HG03565 (cell line): ENCODE data around the gene AUTS2.
"Not testable (repeated sequence)": the region's sequence is repeated elsewhere in the genome, so short reads cannot be mapped to it uniquely, and the experiment has no call there.

Experiments
- ATAC-seq: cut with Tn5 transposase; IDR thresholded peaks from one replicate; pipeline ENCODE4 v1.9.1; 2021; ENCODE audit warnings: mild to moderate bottlenecking, moderate library complexity; ENCODE audit not compliant: unreplicated experiment

AUTS2 gene

GRCh38 chr7:70353330-70353945 is 755.2 kb downstream of the AUTS2 start:
- no peak for ATAC-seq

DNA sequence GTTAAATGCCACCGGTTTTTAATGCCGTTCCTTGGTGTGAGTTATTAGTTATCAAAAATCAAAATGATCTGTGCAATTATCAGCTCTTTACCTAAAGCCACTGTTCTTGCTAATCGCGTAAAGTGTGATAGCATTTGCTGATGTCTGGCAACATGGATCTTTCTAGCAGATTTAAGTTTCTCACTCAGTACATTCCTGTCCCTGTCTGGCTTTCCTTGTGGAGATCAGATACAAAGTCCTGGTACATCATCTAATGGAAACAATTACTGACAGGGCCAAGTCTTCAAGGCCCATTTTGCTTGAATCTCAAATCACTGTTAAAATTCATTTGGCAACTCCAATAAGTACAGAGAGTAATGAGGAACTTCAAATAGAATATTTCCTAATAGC is 755.7 kb downstream of the AUTS2 start:
- no peak for ATAC-seq

DNA sequence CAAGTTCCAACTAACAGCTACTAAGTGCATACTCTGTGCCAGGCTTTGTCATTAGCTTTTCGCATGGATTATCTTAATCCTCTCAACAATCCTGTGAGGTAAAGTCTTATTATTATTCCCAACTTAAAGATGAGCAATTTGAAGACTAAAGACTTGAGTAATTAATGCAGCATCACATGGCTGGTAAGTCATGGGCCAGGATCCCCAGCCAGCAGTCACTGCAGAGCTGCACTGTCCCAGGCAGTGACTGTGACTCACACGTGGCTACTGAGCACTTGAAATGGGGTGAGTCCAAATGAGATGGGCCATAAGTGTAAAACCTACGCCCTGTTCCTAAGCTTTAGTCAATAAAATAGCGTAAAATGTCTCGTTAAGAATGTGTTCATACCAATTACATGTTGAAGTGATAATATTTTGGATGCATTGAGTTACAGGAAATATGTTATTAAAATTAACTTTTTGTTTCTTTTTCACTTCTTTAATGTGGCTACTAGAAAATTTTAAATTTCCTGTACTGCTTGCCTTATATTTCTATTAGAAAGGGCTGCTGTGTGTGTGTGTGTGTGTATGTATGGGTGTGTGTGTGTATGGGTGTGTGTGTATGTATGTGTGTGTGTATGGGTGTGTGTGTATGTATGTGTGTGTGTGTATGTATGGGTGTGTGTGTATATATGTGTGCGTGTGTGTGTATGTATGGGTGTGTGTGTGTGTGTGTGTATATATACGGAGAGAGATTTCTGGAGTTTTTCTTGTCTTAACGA is 756.3 kb downstream of the AUTS2 start:
- no peak for ATAC-seq

- ATAC-seq, result no peak
Observed at GRCh38 chr7:70355198-70356020, 757.1 kb downstream of the AUTS2 start.

DNA sequence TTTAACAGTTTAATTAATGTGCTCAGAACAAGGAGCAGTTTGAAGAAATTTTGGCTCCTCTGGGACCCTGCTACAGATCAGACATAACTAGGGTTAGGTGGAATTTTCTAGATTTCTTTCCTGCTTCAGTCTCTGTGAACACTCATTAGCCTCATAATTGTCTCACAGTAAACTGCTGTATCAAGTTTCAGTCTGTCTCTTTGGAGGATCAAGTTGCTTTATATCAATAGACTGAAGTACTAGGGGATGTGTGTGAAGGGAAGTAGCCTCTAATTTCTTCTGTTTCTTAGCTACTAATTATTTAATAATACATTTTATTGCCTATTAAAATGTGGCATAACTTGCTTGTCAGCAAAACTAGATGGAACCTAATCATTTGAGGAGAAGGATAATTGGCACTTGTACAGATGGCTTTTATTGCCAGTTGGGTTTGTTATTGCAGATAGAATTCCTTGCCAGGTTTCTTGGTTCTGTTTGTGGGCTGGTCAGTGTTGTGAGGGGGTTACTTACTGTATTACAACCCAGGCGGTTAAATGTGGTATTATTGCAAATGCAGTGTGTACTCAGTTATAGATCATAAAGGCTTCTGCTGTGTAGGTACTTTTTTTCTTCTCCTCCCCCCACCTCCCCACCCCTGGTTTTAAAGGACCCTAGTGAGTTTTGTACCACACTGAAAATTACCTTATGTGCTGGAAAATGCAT is 758.0 kb downstream of the AUTS2 start:
- no peak for ATAC-seq

GRCh38 chr7:70356787-70357328 is 758.6 kb downstream of the AUTS2 start:
- ATAC-seq, result no peak

GRCh38 chr7:70360557-70360956 is 762.3 kb downstream of the AUTS2 start:
- no peak for ATAC-seq

DNA sequence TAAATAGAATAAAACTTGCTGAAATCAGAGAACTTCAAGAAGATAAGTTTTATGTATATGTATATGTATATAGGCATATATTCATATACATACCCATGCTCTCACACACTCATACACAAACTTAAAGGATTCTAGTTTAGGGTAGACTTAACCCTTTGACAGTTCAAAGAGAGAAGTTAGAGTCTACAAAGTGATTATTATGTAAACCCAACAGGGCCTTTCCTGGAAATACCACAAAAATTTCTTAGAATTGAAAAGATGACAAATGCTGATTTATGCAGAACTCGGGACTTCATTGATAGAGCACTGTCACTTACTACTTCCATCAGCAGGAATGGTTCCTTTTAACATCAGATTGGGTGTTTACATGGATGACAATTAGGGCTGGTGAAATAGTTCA is 763.5 kb downstream of the AUTS2 start:
- no peak for ATAC-seq

GRCh38 chr7:70364393-70364792 is 766.1 kb downstream of the AUTS2 start:
- not testable (repeated sequence) for ATAC-seq

DNA sequence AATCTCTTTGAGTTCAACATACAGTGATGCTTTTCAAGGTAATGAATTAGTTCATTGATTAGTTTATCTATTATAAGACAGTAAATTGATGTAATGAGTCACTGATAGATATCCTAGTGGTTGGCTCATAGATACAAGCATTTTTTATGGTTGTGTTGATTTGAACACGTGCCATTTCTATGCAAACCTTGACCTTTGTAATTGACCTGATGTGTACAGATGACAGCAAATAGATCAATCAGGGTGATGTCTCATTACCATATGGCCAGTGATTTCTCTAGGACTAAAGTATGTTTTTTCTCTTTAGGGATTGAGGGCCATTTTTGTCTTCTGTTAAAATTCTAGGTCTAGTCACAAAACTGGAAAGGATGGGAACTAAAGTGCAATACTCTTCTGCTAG is 773.4 kb downstream of the AUTS2 start:
- no peak for ATAC-seq

GRCh38 chr7:70372768-70373515 is 774.7 kb downstream of the AUTS2 start:
- ATAC-seq, result no peak

DNA sequence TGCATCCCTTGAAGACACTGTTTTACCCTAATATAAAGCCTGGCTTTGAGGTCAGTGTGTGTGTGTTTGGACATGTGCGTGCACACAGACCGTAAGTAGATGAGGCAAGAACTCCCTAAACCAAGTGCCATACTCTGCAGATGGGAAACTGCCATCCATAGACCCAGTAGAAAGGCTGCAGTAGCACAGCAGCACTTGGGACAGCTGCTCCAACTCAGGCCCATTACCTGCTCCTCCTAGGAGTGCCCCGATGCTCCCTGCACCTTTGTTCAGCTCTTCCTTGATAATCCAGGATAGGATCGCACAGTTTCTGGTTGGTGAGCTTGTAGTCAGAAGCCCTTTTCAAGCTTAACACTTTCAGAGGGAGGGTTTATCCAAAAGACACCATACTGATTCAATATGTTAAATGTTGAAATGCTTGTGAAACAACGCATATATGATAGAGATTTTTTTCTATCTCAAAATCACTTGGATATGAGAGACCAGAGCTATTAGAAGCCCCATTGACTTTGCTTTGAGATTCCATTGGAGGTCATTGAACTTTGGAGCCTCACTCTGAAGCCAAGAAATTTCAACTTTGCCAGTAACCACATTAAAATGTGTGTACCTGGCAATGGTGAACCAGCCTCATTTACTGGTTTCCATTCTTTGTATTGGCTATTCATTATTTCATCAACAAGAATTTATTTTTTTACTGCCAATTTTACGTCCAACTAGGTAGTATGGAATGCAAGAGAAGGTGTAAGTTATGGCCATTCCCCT is 776.7 kb downstream of the AUTS2 start:
- no peak for ATAC-seq

GRCh38 chr7:70376561-70377031 is 778.3 kb downstream of the AUTS2 start:
- ATAC-seq, result no peak

- no peak for ATAC-seq
Observed at GRCh38 chr7:70377957-70378356, 779.7 kb downstream of the AUTS2 start.

GRCh38 chr7:70379210-70379609 is 780.9 kb downstream of the AUTS2 start:
- ATAC-seq, result no peak

- ATAC-seq, result no peak
Observed at GRCh38 chr7:70380421-70381015, 782.2 kb downstream of the AUTS2 start.

GRCh38 chr7:70383066-70383782 is 784.9 kb downstream of the AUTS2 start:
- no peak for ATAC-seq

DNA sequence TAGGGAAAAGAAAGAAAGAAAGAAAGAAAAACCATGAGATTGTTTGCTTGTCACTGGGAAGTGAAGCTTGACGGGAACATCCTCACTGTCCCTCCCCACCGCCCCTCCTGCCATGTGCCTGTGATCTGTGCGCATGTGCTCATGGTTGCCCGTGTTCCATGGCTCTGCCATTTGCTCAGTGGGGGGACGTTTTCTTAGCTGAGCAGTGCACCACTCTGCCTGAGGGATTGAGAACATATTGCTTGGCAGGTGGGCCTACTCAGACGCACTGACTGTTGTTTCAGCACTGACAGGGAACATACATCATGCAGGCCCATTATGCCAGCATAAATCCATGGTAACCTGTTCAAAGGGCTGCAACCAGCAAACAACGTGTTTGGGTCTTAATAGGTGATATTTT is 785.7 kb downstream of the AUTS2 start:
- no peak for ATAC-seq
